ENCODE results near the gene GPBAR1. TPM values are rescaled to one million over a fixed set of nuclear protein-coding genes. Genes with fewer than 3 reads are reported as not detected.
"Not testable (repeated sequence)": the region's sequence is repeated elsewhere in the genome, so short reads cannot be mapped to it uniquely, and the experiment has no call there.

Gene GPBAR1
- total and polyA plus RNA-seq, 2 donors (not counting 1 experiment from before 2014, with no cell fraction given), result 0.66 to 0.81 TPM

DNA sequence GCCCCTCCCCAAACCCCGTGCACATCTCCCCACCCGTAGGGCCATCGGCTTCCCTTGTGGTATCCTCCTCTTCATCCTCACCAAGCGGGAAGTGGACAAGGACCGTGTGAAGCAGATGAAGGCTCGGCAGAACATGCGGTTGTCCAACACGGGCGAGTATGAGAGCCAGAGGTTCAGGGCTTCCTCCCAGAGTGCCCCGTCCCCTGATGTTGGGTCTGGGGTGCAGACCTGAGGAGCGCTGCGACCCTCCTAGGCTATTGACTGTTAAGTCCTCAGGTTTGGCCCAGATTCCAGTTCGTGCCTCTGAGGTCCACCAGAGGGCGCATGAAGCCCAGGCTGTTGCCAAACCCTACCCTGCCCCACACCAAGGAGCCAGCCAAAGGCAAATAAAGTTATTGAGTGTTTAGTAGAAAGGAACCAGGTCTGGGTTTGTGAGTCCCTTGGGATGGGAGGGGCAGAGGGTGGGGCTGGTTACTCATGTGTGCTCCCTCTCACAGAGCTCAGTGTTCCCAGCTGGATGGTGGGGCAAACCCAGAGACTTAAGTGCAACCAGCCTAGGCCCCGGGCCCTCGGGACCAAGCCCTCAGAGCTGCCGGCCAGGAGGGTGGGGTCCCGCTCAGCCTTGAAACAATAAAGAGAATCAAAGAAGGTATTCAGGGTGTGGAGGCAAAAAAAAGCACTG, 11.9 kb downstream of the GPBAR1 start:
- CTCF ChIA-PET, result interaction anchor here (0.6 to 8.0 kb wide), 30 partner anchors 11 to 604 kb away, joined by 3 to 331 read pairs (median 4); partner anchors contain the start of genes ARPC2, CATIP, CTDSP1 and GPBAR1
- Histone ChIP-seq H3K9ac (ENCODE audit: low read length) (no peak overlapping the region), H3K4me2 (replicated peaks; ENCODE audit: low read depth, low read length, poor library complexity, severe bottlenecking) (peak overlapping the region; percentile 91), H2AFZ (ENCODE audit: insufficient read depth, low read depth, low read length, poor library complexity, severe bottlenecking) (no peak overlapping the region), H3K36me3 (replicated peaks in 1 of 2; ENCODE audit: control extremely low read depth in 1 of 2, control insufficient read depth in 1 of 2, extremely low read depth in 1 of 2, insufficient read depth in 2 of 2, low read length in 1 of 2) (peaks cover 3 to 47% of the 10 kb centered on the region in 2 experiments), H3K4me3 (ENCODE audit: control extremely low read depth in 1 of 5, extremely low read depth in 1 of 5, insufficient read depth in 1 of 5, low read depth in 2 of 5, low read length in 4 of 5) (no peak overlapping the region), H4K20me1 (ENCODE audit: control insufficient read depth, insufficient read depth, low read length, poor library complexity, severe bottlenecking) (peaks cover 16% of the 10 kb centered on the region), H3K27ac (ENCODE audit: low read length in 2 of 2) (peak overlapping the region; percentile 63), H3K9me3 (ENCODE audit: control extremely low read depth in 1 of 3, control insufficient read depth in 2 of 3, insufficient read depth in 1 of 3, low read length in 2 of 3) (no peaks in the 10 kb centered on the region), H3K79me2 (ENCODE audit: control insufficient read depth, insufficient read depth, low read length) (peaks cover 32% of the 10 kb centered on the region), H3K4me1 (ENCODE audit: control insufficient read depth in 2 of 2, insufficient read depth in 2 of 2, low read length in 2 of 2) (peaks cover 36 to 53% of the 10 kb centered on the region in 2 donors), H3K27me3 (replicated peaks in 1 of 4; ENCODE audit: control extremely low read depth in 1 of 4, control insufficient read depth in 3 of 4, insufficient read depth in 4 of 4, low read length in 3 of 4) (no peaks in the 10 kb centered on the region)
- intact Hi-C loops (cut with micrococcal nuclease), result loop anchor here (1.0 to 5.0 kb wide), 7 partner anchors 15 to 1325 kb away; partner anchors contain the start of genes CATIP, GMPPA and STK11IP
- H3K9me3 Mint-ChIP-seq (ENCODE audit: insufficient read depth), result no peaks in the 10 kb centered on the region
- H3K27me3 Mint-ChIP-seq, result no peaks in the 10 kb centered on the region
- ATAC-seq (ENCODE audit: low read depth), result peak; percentile 51
- POLR2A ChIA-PET, result interaction anchor here (0.7 to 3.7 kb wide), 11 partner anchors 14 to 386 kb away, joined by 3 to 36 read pairs (median 4); partner anchors contain the start of genes CATIP, CTDSP1 and TMBIM1
- H3K4me1 Mint-ChIP-seq, result peaks cover 57% of the 10 kb centered on the region
- DNase-seq, result peak; percentile 93
- peak overlapping the region; percentile 86 for H3K27ac Mint-ChIP-seq
- TF ChIP-seq EZH2 (IDR thresholded peaks at IDR 0.05; ENCODE audit: borderline replicate concordance, insufficient read depth, low read depth, low read length, poor library complexity, severe bottlenecking) (no peak), CTCF (IDR thresholded peaks at IDR 0.05) (peak; percentile 87)
- 20% methylated on average over 14 of the region's 18 CpGs for WGBS (ENCODE audit: insufficient coverage)
- peak overlapping the region; percentile 84 for H3K4me3 Mint-ChIP-seq

DNA sequence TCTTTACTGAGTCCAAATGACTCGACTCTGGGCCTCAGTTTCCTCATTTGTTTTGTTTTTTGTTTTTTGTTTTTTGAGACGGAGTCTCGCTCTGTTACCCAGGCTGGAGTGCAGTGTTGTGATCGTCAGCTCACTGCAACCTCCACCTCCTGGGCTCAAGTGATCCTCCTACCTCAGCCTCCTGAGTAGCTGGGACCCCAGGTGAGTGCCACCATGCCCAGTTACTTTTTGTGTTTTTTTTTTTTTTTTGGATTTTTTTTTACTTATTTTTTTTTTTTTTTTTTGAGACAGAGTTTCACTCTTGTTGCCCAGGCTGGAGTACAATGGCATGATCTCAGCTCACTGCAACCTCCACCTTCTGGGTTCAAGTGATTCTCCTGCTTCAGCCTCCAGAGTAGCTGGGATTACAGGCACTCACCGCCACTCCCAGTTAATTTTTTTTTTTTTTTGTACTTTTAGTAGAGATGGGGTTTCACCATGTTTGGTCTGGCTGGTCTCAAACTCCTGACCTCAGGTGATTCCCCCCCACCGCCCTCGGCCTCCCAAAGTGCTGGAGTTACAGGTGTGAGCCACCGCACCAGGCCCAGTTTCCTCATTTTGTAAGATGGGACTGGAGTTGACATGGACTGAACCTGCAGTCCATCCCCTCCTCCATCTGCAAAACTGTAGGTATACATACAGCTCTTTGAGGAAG, 12.5 kb downstream of the GPBAR1 start:
- intact Hi-C loops (cut with micrococcal nuclease), result loop anchor here (2.0 to 5.0 kb wide), 3 partner anchors 49 to 1324 kb away; partner anchors contain the start of genes GMPPA and STK11IP
- not testable (repeated sequence) for ATAC-seq (ENCODE audit: low read depth); H3K9me3 ChIP-seq (ENCODE audit: control extremely low read depth in 1 of 3, control insufficient read depth in 2 of 3, insufficient read depth in 1 of 3, low read length in 2 of 3); H2AFZ ChIP-seq (ENCODE audit: insufficient read depth, low read depth, low read length, poor library complexity, severe bottlenecking); DNase-seq; H3K9ac ChIP-seq (ENCODE audit: low read length); H3K9me3 Mint-ChIP-seq (ENCODE audit: insufficient read depth); H3K4me3 ChIP-seq (ENCODE audit: control extremely low read depth in 1 of 5, extremely low read depth in 1 of 5, insufficient read depth in 1 of 5, low read depth in 2 of 5, low read length in 4 of 5); H3K27me3 Mint-ChIP-seq; H3K27me3 ChIP-seq (replicated peaks in 1 of 4; ENCODE audit: control extremely low read depth in 1 of 4, control insufficient read depth in 3 of 4, insufficient read depth in 4 of 4, low read length in 3 of 4)
- Mint-ChIP-seq H3K27ac (peak overlapping the region; percentile 88), H3K4me1 (peaks cover 56% of the 10 kb centered on the region), H3K4me3 (peak overlapping the region; percentile 84)
- peak overlapping the region; percentile 63 for H3K27ac ChIP-seq (ENCODE audit: low read length in 2 of 2)
- peaks cover 36 to 53% of the 10 kb centered on the region in 2 donors for H3K4me1 ChIP-seq (ENCODE audit: control insufficient read depth in 2 of 2, insufficient read depth in 2 of 2, low read length in 2 of 2)
- ChIA-PET POLR2A (interaction anchor here (0.7 to 3.7 kb wide), 14 partner anchors 13 to 385 kb away, joined by 3 to 36 read pairs (median 5); partner anchors contain the start of genes CATIP, CTDSP1 and TMBIM1), CTCF (interaction anchor here (0.6 to 8.0 kb wide), 28 partner anchors 11 to 603 kb away, joined by 3 to 331 read pairs (median 4); partner anchors contain the start of genes ARPC2, CATIP, CTDSP1 and GPBAR1)
- peaks cover 3 to 53% of the 10 kb centered on the region in 2 experiments for H3K36me3 ChIP-seq (replicated peaks in 1 of 2; ENCODE audit: control extremely low read depth in 1 of 2, control insufficient read depth in 1 of 2, extremely low read depth in 1 of 2, insufficient read depth in 2 of 2, low read length in 1 of 2)
- peak overlapping the region; percentile 91 for H3K4me2 ChIP-seq (replicated peaks; ENCODE audit: low read depth, low read length, poor library complexity, severe bottlenecking)
- no CpG with 5 or more reads among the region's 8 CpGs for WGBS (ENCODE audit: insufficient coverage)
- peaks cover 20% of the 10 kb centered on the region for H4K20me1 ChIP-seq (ENCODE audit: control insufficient read depth, insufficient read depth, low read length, poor library complexity, severe bottlenecking)
- peaks cover 32% of the 10 kb centered on the region for H3K79me2 ChIP-seq (ENCODE audit: control insufficient read depth, insufficient read depth, low read length)
